Duodenal mucosa (tissue), 2 donors: ENCODE data around the gene SKAP2.

Experiments
- H3K27ac ChIP-seq: one replicate; pipeline ENCODE4 v1.7.0; 2013; ENCODE audit warnings: low read depth, low read length
- H3K27me3 ChIP-seq, 2 donors: one replicate each; pipeline ENCODE4 v1.7.0; 2013; ENCODE audit warnings: low read length in 2 of 2, control low read depth in 1 of 2; ENCODE audit not compliant: insufficient read depth in 2 of 2, control insufficient read depth in 1 of 2
- H3K36me3 ChIP-seq, 2 donors: one replicate each; pipeline ENCODE4 v1.7.0; 2013; ENCODE audit warnings: low read length in 2 of 2, control low read depth in 1 of 2; ENCODE audit not compliant: insufficient read depth in 2 of 2, control insufficient read depth in 1 of 2
- H3K4me1 ChIP-seq, 2 donors: one replicate each; pipeline ENCODE4 v1.7.0; 2013; ENCODE audit warnings: low read length in 2 of 2, control low read depth in 1 of 2; ENCODE audit not compliant: insufficient read depth in 2 of 2, control insufficient read depth in 1 of 2
- H3K4me3 ChIP-seq, 2 donors: one replicate each; pipeline ENCODE4 v1.7.0; 2013; ENCODE audit warnings: low read length in 2 of 2, low read depth in 1 of 2
- H3K9ac ChIP-seq, 2 donors: one replicate each; pipeline ENCODE4 v1.7.0; 2013; ENCODE audit warnings: low read length in 2 of 2, low read depth in 1 of 2
- H3K9me3 ChIP-seq, 2 donors: one replicate each; pipeline ENCODE4 v1.7.0; 2013; ENCODE audit warnings: low read length in 2 of 2, control low read depth in 1 of 2; ENCODE audit not compliant: control insufficient read depth in 1 of 2

The SKAP2 gene

DNA sequence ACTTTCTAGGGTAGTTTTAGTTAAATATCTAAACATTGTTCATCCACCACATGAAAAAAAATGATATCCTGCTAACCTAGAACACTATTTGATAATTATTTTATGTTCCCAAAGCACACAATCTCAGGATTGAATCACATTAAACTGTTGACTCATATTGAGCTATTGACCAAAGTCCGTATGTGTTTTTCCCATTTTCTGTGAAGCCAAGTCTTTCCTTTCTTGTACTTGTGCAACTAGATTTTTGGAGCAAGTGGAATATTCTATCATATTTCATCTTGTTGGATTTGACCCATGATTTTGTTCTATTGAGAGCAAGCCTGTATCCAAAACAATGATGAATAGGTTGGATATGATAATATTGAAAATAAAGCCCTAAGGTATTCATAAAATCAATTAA lies 164.6 kb downstream of the SKAP2 start:
- Histone ChIP-seq H3K27ac (no peak overlapping the region), H3K9ac (no peak overlapping the region)

DNA sequence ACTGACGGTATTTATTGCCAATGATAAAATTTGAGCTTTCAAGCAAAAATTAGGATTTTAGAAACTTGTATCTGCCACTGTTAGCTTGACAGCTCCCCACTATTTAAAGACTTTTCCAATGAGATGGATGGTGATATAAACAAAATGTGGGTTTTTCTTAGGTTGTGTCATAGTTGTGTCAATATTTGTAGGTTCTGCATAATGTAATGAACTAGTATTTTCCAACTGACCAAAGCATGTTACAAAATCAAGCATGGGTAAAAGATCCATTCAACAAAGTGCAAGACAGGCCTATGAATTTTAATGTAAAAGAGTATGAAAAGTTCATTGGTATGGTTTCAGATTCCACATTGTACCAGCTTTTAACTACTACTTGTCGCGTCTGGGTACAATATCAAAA lies 165.6 kb downstream of the SKAP2 start:
- no peak overlapping the region for H3K4me3 ChIP-seq
- no peak overlapping the region for H3K9ac ChIP-seq
- no peaks in the 10 kb centered on the region for H3K9me3 ChIP-seq

More for the DNA sequence above, 164.6 kb downstream of the SKAP2 start:
- H3K4me1 ChIP-seq: peaks cover 0 to 13% of the 10 kb centered on the region in 2 donors
- no peak overlapping the region for H3K4me3 ChIP-seq
- no peaks in the 10 kb centered on the region for H3K9me3 ChIP-seq
- no peaks in the 10 kb centered on the region for H3K36me3 ChIP-seq
- H3K27me3 ChIP-seq: no peaks in the 10 kb centered on the region

DNA sequence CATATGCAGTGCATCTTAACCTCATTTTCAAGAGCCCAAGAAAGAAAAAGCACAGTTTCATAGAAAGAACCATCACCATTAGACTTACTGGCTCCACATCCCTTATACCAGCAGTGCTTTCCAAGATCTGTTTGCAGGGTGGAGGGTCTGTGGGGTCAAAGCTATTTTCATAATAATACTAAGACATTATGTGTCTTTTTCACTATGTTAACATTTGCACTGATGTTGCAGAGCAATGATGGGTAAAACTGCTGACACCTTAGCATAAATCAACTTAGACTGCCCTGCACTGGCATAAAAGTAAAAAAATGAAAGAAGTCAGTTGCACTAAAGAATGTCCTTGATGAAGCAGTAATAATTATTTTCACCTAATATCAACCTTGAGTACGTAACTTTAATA lies 166.2 kb downstream of the SKAP2 start:
- Histone ChIP-seq H3K9me3 (no peaks in the 10 kb centered on the region), H3K27ac (no peak overlapping the region), H3K4me3 (no peak overlapping the region), H3K36me3 (no peaks in the 10 kb centered on the region), H3K9ac (no peak overlapping the region), H3K4me1 (peaks cover 0 to 13% of the 10 kb centered on the region in 2 donors), H3K27me3 (no peaks in the 10 kb centered on the region)

More for the DNA sequence above, 165.6 kb downstream of the SKAP2 start:
- no peak overlapping the region for H3K27ac ChIP-seq
- no peaks in the 10 kb centered on the region for H3K27me3 ChIP-seq
- peaks cover 0 to 13% of the 10 kb centered on the region in 2 donors for H3K4me1 ChIP-seq
- H3K36me3 ChIP-seq: no peaks in the 10 kb centered on the region

- Histone ChIP-seq H3K9me3 (no peaks in the 10 kb centered on the region), H3K9ac (no peak overlapping the region), H3K27ac (no peak overlapping the region), H3K4me1 (peaks cover 0 to 13% of the 10 kb centered on the region in 2 donors), H3K27me3 (no peaks in the 10 kb centered on the region), H3K36me3 (no peaks in the 10 kb centered on the region), H3K4me3 (no peak overlapping the region)
Measured at GRCh38 chr7:26696978-26697377, 167.4 kb downstream of the SKAP2 start.

GRCh38 chr7:26696161-26696560 lies 168.2 kb downstream of the SKAP2 start:
- Histone ChIP-seq H3K9me3 (no peaks in the 10 kb centered on the region), H3K27ac (no peak overlapping the region), H3K4me3 (no peak overlapping the region), H3K36me3 (no peaks in the 10 kb centered on the region), H3K9ac (no peak overlapping the region), H3K27me3 (no peaks in the 10 kb centered on the region), H3K4me1 (peaks cover 0 to 13% of the 10 kb centered on the region in 2 donors)

GRCh38 chr7:26694713-26695112 lies 169.7 kb downstream of the SKAP2 start:
- Histone ChIP-seq H3K4me3 (no peak overlapping the region), H3K9me3 (no peaks in the 10 kb centered on the region), H3K27me3 (no peaks in the 10 kb centered on the region), H3K9ac (no peak overlapping the region), H3K36me3 (no peaks in the 10 kb centered on the region), H3K4me1 (peaks cover 3 to 7% of the 10 kb centered on the region in 2 donors), H3K27ac (no peak overlapping the region)

DNA sequence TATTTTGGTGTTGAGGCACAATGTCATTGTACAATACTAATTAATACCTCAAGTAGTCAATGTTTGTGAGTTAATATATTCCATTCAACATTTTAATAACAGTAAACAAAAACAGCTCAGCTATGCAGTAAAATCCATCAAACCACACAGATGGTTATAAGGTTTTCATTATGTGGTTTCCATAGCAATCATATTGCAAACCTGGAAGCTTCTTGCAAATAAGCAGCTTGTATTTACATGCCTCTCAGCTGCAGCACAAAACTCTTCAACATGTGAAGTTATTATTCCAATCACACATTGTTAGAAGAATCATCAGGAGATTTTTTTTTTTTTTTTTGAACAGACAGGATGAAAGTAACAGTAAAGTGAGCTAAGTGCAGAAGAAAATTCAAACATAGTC lies 170.2 kb downstream of the SKAP2 start:
- H3K4me3 ChIP-seq: no peak overlapping the region
- no peaks in the 10 kb centered on the region for H3K27me3 ChIP-seq
- H3K9ac ChIP-seq: no peak overlapping the region
- H3K27ac ChIP-seq: no peak overlapping the region
- no peaks in the 10 kb centered on the region for H3K36me3 ChIP-seq
- H3K4me1 ChIP-seq: peaks cover 4 to 6% of the 10 kb centered on the region in 2 donors
- no peaks in the 10 kb centered on the region for H3K9me3 ChIP-seq

GRCh38 chr7:26691886-26692285 lies 172.5 kb downstream of the SKAP2 start:
- Histone ChIP-seq H3K27me3 (no peaks in the 10 kb centered on the region), H3K36me3 (no peaks in the 10 kb centered on the region), H3K4me3 (no peak overlapping the region), H3K9ac (no peak overlapping the region), H3K9me3 (no peaks in the 10 kb centered on the region), H3K4me1 (peaks cover 4 to 14% of the 10 kb centered on the region in 2 donors), H3K27ac (no peak overlapping the region)

DNA sequence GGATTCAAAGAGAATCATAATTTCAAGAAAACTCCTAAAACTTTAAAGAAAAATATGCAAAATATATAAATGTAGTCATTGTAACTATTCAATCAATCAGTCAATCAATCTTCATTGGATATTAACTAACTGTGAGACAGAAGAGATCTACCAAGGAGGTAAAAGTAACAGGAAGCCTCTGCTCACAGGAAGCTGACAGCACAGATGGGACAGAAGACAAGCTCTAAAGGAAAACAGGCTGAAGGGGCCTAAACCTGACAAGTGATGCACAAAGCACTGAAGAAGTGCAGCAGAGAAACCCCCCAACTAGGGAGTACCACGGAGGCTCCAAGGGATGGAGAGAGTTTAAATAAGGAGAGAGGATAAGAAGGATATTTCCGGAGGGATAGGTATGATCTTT lies 173.0 kb downstream of the SKAP2 start:
- peaks cover 4 to 14% of the 10 kb centered on the region in 2 donors for H3K4me1 ChIP-seq
- no peak overlapping the region for H3K27ac ChIP-seq
- no peak overlapping the region for H3K9ac ChIP-seq

GRCh38 chr7:26690135-26690805 lies 174.1 kb downstream of the SKAP2 start:
- Histone ChIP-seq H3K9me3 (no peaks in the 10 kb centered on the region), H3K4me1 (peaks cover 4 to 14% of the 10 kb centered on the region in 2 donors), H3K9ac (no peak overlapping the region), H3K27me3 (no peaks in the 10 kb centered on the region), H3K27ac (no peak overlapping the region), H3K4me3 (no peak overlapping the region), H3K36me3 (no peaks in the 10 kb centered on the region)

More for the DNA sequence above, 173.0 kb downstream of the SKAP2 start:
- Histone ChIP-seq H3K4me3 (no peak overlapping the region), H3K9me3 (no peaks in the 10 kb centered on the region), H3K36me3 (no peaks in the 10 kb centered on the region), H3K27me3 (no peaks in the 10 kb centered on the region)
